ENCODE measurements around the gene G3BP1. TPM values are rescaled to one million over a fixed set of nuclear protein-coding genes. Genes with fewer than 3 reads are reported as not detected.
"Not testable (repeated sequence)": the region's sequence is repeated elsewhere in the genome, so short reads cannot be mapped to it uniquely, and the experiment has no call there.

Gene G3BP1
- total RNA-seq, 4 donors from 2014 or later = 99.8 to 119 (median 109) TPM

DNA sequence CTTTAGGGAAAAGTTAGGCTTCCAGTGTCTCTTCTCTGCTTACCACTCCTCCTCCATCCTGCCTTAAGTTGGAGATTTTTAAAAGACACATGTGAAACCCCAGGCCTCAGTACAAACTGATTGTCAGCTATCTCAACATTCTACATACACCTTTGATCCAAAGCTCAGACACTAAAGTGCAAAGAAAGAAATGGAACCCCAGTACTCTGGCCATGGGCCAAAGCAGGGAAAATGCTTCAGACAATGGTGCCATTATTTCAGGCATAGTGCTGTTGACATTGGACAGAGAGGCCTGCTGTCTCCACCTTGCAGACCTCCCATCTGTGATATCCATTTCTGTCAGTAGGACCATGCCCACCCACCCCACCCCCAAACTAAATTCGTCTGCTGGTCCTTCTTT, 49.1 kb downstream of the G3BP1 start:
- no peaks in the 10 kb centered on the region for H3K9me3 ChIP-seq
- 71 to 100% methylated on average over 1 of the region's 1 CpG for WGBS, 2 donors
- no peak for DNase-seq

DNA sequence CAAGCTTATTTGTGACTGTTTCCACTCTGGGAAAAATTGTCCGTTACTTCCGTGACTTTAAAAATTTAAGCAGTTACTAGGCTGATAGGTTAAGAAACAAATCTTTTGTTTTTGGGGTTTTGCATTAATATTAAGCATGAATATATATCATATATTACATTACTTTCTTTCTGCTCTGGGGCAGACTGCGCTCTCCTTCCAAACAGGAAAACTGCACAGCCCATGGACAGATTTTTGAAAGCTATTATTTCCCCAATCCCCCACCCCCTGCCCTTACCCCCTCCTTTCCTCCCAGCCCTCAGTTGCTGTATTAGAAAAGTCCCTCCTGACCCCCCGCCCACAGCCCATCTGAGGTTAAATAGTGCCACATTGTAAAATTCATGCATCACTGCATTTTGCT, 50.4 kb downstream of the G3BP1 start:
- Histone ChIP-seq H3K36me3 (no peaks in the 10 kb centered on the region), H3K4me1 (peaks cover 0 to 6% (median 0%) of the 10 kb centered on the region in 3 donors), H3K27ac (no peak overlapping the region), H3K9me3 (no peaks in the 10 kb centered on the region), H3K4me3 (no peak overlapping the region), H3K27me3 (no peaks in the 10 kb centered on the region)
- WGBS, 2 donors = 99% methylated on average over 4 of the region's 4 CpGs
- no peak for DNase-seq
- intact Hi-C loops (cut with DNase I) = loop anchor here (10.0 kb wide), 2 partner anchors 323 to 683 kb away; no protein-coding TSS in a partner anchor
- no peak for TF ChIP-seq POLR2A (IDR thresholded peaks at IDR 0.05)
- TF ChIP-seq, protein P1, sequence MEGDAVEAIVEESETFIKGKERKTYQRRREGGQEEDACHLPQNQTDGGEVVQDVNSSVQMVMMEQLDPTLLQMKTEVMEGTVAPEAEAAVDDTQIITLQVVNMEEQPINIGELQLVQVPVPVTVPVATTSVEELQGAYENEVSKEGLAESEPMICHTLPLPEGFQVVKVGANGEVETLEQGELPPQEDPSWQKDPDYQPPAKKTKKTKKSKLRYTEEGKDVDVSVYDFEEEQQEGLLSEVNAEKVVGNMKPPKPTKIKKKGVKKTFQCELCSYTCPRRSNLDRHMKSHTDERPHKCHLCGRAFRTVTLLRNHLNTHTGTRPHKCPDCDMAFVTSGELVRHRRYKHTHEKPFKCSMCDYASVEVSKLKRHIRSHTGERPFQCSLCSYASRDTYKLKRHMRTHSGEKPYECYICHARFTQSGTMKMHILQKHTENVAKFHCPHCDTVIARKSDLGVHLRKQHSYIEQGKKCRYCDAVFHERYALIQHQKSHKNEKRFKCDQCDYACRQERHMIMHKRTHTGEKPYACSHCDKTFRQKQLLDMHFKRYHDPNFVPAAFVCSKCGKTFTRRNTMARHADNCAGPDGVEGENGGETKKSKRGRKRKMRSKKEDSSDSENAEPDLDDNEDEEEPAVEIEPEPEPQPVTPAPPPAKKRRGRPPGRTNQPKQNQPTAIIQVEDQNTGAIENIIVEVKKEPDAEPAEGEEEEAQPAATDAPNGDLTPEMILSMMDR (IDR thresholded peaks at IDR 0.05) = no peak

More for the DNA sequence above, 49.1 kb downstream of the G3BP1 start:
- intact Hi-C loops (cut with DNase I) = loop anchor here (10.0 kb wide), 2 partner anchors 324 to 684 kb away; no protein-coding TSS in a partner anchor
- no peak overlapping the region for H3K4me3 ChIP-seq
- no peak overlapping the region for H3K27ac ChIP-seq
- no peaks in the 10 kb centered on the region for H3K27me3 ChIP-seq
- H3K36me3 ChIP-seq = peaks cover 0 to 7% (median 0%) of the 10 kb centered on the region in 3 donors
- peaks cover 0 to 6% (median 0%) of the 10 kb centered on the region in 3 donors for H3K4me1 ChIP-seq
- no peak for TF ChIP-seq POLR2A (IDR thresholded peaks at IDR 0.05)
- TF ChIP-seq, protein P1 (IDR thresholded peaks at IDR 0.05) = no peak

DNA sequence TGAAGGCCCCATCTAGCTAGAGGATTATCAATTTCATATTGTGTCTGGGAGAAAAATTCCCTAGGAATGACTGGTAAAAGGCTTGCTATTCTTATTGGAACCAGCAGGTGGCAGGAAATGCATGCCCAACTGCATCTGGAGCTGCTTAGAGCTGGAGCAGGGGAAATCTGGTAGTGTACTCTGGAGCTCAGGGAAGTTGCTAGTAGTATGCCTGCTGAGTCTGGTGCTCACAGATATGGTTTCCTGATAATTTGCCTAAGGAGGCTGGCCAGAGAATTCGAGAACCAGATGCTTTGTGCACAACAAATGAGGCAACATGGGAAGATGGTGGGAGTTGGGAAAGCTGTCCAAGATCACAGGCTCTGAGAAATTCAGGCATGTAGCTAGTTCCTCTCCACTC, 53.7 kb downstream of the G3BP1 start:
- WGBS, 2 donors = 0 to 50% methylated on average over 1 of the region's 1 CpG
- TF ChIP-seq, protein P1 (IDR thresholded peaks at IDR 0.05) = peak; percentile 74 to 86 (median 80)
- no peak for TF ChIP-seq POLR2A (IDR thresholded peaks at IDR 0.05)
- Histone ChIP-seq H3K36me3 (no peaks in the 10 kb centered on the region), H3K4me1 (no peaks in the 10 kb centered on the region), H3K27ac (no peak overlapping the region), H3K4me3 (no peak overlapping the region), H3K27me3 (no peaks in the 10 kb centered on the region), H3K9me3 (no peaks in the 10 kb centered on the region)
- no peak for DNase-seq
- intact Hi-C loops (cut with DNase I) = loop anchor here (10.0 kb wide), 2 partner anchors 319 to 679 kb away; no protein-coding TSS in a partner anchor

DNA sequence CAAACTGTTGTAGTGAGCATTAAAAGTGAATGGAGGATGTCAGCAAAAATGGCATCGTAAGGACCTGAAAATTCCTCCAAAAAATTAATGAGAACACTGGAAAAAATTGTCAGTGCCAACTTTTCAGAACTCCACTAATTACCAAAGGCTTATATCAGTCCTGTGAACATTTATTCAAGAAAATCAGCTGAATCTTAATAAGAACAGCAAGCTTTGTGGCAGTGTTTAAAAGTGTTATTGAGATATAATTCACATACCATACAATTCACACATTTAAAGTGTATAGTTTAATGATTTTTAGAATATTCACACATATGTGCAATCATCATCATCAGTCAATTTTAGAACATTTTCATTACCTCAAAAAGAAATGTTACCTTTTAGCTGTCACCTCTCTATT, 57.6 kb downstream of the G3BP1 start:
- intact Hi-C loops (cut with DNase I) = loop anchor here (10.0 kb wide), 2 partner anchors 315 to 675 kb away; no protein-coding TSS in a partner anchor
- WGBS, 2 donors = 87 to 95% methylated on average over 1 of the region's 1 CpG
- Histone ChIP-seq H3K27me3 (no peaks in the 10 kb centered on the region), H3K36me3 (no peaks in the 10 kb centered on the region), H3K27ac (no peak overlapping the region), H3K9me3 (peaks cover 0 to 37% (median 26%) of the 10 kb centered on the region in 3 donors), H3K4me3 (no peak overlapping the region), H3K4me1 (no peaks in the 10 kb centered on the region)
- no peak for DNase-seq
- TF ChIP-seq, protein P1 (IDR thresholded peaks at IDR 0.05) = no peak
- TF ChIP-seq POLR2A (IDR thresholded peaks at IDR 0.05) = no peak

DNA sequence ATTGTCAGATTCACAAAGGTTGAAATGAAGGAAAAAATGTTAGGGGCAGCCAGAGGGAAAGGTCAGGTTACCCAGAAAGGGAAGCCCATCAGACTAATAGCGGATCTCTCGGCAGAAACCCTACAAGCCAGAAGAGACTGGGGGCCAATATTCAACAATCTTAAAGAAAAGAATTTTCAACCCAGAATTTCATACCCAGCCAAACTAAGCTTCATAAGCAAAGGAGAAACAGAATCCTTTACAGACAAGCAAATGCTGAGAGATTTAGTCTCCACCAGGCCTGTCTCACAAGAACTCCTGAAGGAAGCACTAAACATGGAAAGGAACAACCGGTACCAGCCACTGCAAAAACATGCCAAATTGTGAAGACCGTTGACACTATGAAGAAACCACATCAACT, 61.1 kb downstream of the G3BP1 start:
- intact Hi-C loops (cut with DNase I); H3K27me3 ChIP-seq; H3K27ac ChIP-seq; DNase-seq; H3K4me1 ChIP-seq; H3K4me3 ChIP-seq; H3K36me3 ChIP-seq: not testable (repeated sequence)
- peaks cover 0 to 69% (median 44%) of the 10 kb centered on the region in 3 donors for H3K9me3 ChIP-seq
- 95 to 97% methylated on average over 4 of the region's 4 CpGs for WGBS, 2 donors

DNA sequence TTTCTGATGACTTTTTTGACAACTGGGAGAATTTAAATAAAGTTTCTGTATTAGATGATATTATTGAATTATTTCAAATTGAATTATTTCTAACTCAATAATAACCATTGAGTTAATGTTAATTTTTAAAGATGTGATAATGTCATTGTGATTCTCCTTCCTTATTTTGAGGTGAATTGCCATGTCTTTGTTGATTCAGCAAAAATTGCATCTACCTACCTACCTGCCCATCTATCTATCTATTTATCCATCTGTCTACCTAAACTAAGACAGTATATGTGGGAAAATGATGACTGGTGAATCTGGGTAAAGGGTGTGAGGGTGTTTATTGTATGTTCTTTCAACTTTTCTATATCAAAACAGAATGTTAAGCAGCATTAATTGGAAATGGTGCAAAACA, 75.0 kb downstream of the G3BP1 start:
- no peaks in the 10 kb centered on the region for H3K27me3 ChIP-seq
- no peaks in the 10 kb centered on the region for H3K4me1 ChIP-seq
- no peak for TF ChIP-seq POLR2A (IDR thresholded peaks at IDR 0.05)
- TF ChIP-seq, protein P1 (IDR thresholded peaks at IDR 0.05) = no peak
- H3K27ac ChIP-seq = no peak overlapping the region
- H3K4me3 ChIP-seq = no peak overlapping the region
- intact Hi-C loops (cut with DNase I) = no loop called here
- H3K9me3 ChIP-seq = peaks cover 0 to 6% (median 0%) of the 10 kb centered on the region in 3 donors
- H3K36me3 ChIP-seq = no peaks in the 10 kb centered on the region
- no peak for DNase-seq

All from esophagus squamous epithelium (tissue), 5 donors.